ENCODE results near the gene CASKIN1.

DNA sequence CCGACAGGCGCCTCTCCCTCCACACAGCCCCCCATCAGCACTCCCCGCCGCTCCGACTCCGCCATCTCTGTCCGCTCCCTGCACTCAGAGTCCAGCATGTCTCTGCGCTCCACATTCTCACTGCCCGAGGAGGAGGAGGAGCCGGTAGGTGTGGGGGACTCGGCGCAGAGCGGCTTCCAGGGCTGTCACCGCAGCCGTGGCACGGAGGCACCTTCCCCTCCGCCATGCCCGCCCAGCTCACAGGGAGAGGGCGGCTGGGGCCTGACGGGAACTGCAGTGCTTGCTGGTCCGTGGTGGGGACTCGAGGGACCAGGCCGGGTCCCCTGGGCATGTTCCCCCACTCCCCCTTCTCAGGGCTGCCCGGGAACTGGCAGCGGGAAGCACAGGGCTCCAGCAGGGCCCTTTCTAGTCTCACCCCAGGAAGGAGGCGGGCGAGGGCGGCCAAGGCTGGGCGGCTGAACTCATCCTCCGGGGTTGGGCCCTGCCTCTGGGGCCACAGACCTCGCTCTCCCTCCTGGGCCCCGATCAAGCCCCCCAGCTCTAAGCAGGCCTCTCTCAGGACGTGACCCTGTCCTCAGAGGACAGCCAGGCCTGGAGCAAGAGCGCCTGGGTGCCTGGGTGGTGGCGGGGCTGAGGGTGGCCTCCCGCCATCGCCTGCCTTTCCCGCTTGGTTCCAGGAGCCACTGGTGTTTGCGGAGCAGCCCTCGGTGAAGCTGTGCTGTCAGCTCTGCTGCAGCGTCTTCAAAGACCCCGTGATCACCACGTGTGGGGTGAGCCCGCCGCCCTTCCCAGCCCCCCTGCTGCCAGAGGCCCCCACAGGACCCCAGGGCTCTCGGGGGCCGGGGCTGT is 25.6 kb downstream of the CASKIN1 start:
- TF ChIP-seq CTCF (IDR thresholded peaks at IDR 0.05; ENCODE audit: low read depth, low read length, missing input control) (no peak), ZBTB33 (IDR thresholded peaks at IDR 0.05) (no peak), SP1 (IDR thresholded peaks at IDR 0.05) (no peak), TAF1 (conservative IDR thresholded peaks at IDR 0.05) (no peak), EGR1 (IDR thresholded peaks at IDR 0.05; ENCODE audit: low read depth in 2 of 2) (no peak), RAD21 (IDR thresholded peaks at IDR 0.05) (no peak), REST (IDR thresholded peaks at IDR 0.05) (no peak), YY1 (IDR thresholded peaks at IDR 0.05) (no peak), JUND (IDR thresholded peaks at IDR 0.05) (no peak), GABPA (IDR thresholded peaks at IDR 0.05 in 1 of 2, conservative IDR thresholded peaks at IDR 0.05 in 1 of 2) (no peak)
- TF ChIP-seq, protein P1, sequence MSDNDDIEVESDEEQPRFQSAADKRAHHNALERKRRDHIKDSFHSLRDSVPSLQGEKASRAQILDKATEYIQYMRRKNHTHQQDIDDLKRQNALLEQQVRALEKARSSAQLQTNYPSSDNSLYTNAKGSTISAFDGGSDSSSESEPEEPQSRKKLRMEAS (IDR thresholded peaks at IDR 0.05): no peak
